Measurements from ENCODE around the gene ABCA3.

DNA sequence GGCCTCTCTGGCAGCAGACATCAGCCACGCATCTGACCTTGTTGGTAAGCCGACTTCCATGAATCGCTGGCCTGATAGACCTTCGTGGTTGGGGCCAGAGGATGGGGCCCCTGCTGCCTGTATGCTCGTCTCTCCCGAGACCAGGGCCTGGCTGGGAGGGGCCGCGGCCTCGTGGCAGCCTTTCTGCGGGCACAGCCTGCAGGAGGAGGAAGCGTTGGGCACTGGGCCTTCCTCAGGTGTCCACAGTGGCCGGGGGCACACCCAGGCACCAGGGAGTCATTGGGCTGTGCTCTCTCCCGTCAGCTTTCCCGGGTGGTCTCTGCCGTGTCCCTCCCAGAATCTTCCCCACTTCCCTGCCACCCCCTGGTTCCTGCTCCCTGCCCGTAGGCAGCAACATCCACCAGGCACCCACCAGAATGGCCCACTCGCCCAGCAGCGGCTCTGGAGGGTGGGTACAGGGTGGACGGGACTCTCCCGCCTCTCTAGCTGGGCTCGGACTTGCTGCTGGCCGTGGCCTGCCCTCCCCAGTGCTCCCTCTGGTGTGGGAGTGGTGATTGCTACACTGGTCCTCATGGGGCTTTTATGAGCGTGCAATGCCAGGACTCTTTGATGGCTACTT, 110.8 kb downstream of the ABCA3 start:
- TF ChIP-seq TAF1 (IDR thresholded peaks at IDR 0.05; ENCODE audit: low read depth, low read length) (no peak), POLR2AphosphoS5 (IDR thresholded peaks at IDR 0.05; ENCODE audit: low read depth, low read length) (no peak)

Data from GM12891 (cell line).